HepG2 (cell line): ENCODE data around the gene KRTAP22-2.

Experiments
- AHR ChIP-seq: IDR thresholded peaks from 2 replicates; pipeline ENCODE4 v1.6.1; 2018; ENCODE audit warnings: missing genetic modification reagents, missing compliant biosample characterization
- CHD4 ChIP-seq: fragments of 200-600 bp; sonication (generic); IDR thresholded peaks from 2 replicates; pipeline ENCODE4 v1.7.0; 2017; ENCODE audit warnings: mild to moderate bottlenecking, low read length, borderline replicate concordance
- EZH2 ChIP-seq: conservative IDR thresholded peaks from 2 replicates; pipeline ENCODE4 v1.6.1; 2012; ENCODE audit warnings: mild to moderate bottlenecking, low read depth, low read length, moderate library complexity
- FOXK1 ChIP-seq: sonication (generic); formaldehyde crosslinking; IDR thresholded peaks from 2 replicates; pipeline ENCODE4 v1.4.0; 2020; ENCODE audit warnings: low read depth, missing genetic modification reagents, borderline replicate concordance
- JUND ChIP-seq: sonication (generic); formaldehyde crosslinking; IDR thresholded peaks from 2 replicates; pipeline ENCODE4 v1.8.0; 2022; ENCODE audit warnings: mild to moderate bottlenecking, missing genetic modification reagents
- KDM3A ChIP-seq: IDR thresholded peaks from 2 replicates; pipeline ENCODE4 v1.6.1; 2018; ENCODE audit warnings: low read depth, missing compliant biosample characterization
- MAF1 ChIP-seq: sonication (generic); formaldehyde crosslinking; IDR thresholded peaks from 2 replicates; pipeline ENCODE4 v1.5.0; 2020; ENCODE audit warnings: missing genetic modification reagents, borderline replicate concordance
- POLR2A ChIP-seq, 2 experiments: IDR thresholded peaks; 2 replicates each; pipeline ENCODE4 v1.6.1; 2011; ENCODE audit warnings: low read depth in 2 of 2, low read length in 2 of 2, mild to moderate bottlenecking in 1 of 2, moderate library complexity in 1 of 2; ENCODE audit not compliant: insufficient read depth in 1 of 2
- YEATS4 ChIP-seq: sonication (generic); formaldehyde crosslinking; IDR thresholded peaks from 2 replicates; pipeline ENCODE4 v1.4.0; 2020; ENCODE audit warnings: missing genetic modification reagents, borderline replicate concordance
- ZBTB44 ChIP-seq: sonication (generic); formaldehyde crosslinking; IDR thresholded peaks from 2 replicates; pipeline ENCODE4 v1.4.0; 2020; ENCODE audit warnings: missing genetic modification reagents
- ZNF101 ChIP-seq: sonication (generic); formaldehyde crosslinking; IDR thresholded peaks from 2 replicates; pipeline ENCODE4 v1.4.0; 2020; ENCODE audit warnings: mild to moderate bottlenecking, low read depth, missing genetic modification reagents, borderline replicate concordance
- ZNF446 ChIP-seq: sonication (generic); formaldehyde crosslinking; IDR thresholded peaks from 2 replicates; pipeline ENCODE4 v1.5.0; 2020; ENCODE audit warnings: mild to moderate bottlenecking, missing genetic modification reagents
- ZNF766 ChIP-seq: sonication (generic); formaldehyde crosslinking; IDR thresholded peaks from 2 replicates; pipeline ENCODE4 v1.5.0; 2020; ENCODE audit warnings: missing genetic modification reagents, borderline replicate concordance

- TF ChIP-seq ZNF446 (CRISPR knock-in tag), result no peak
- no peak for TF ChIP-seq JUND (CRISPR knock-in tag)
- TF ChIP-seq FOXK1 (CRISPR knock-in tag), result no peak
- no peak for TF ChIP-seq ZNF766 (CRISPR knock-in tag)
- no peak for TF ChIP-seq AHR (CRISPR knock-in tag)
- TF ChIP-seq ZNF101 (CRISPR knock-in tag), result no peak
- no peak for TF ChIP-seq CHD4
- TF ChIP-seq POLR2A (IDR thresholded peaks at IDR 0.05; ENCODE audit: insufficient read depth in 1 of 2, low read depth in 2 of 2, low read length in 2 of 2), result no peak
- TF ChIP-seq ZBTB44 (CRISPR knock-in tag), result no peak
- no peak for TF ChIP-seq EZH2
- TF ChIP-seq MAF1 (CRISPR knock-in tag), result no peak
- no peak for TF ChIP-seq KDM3A
- no peak for TF ChIP-seq YEATS4 (CRISPR knock-in tag)
These were observed 39.0 kb upstream of the KRTAP22-2 start for GRCh38 chr21:30629200-30629599.
